Activated CD8-positive, alpha-beta memory T cell treated with anti-CD3 and anti-CD28 coated beads, Interleukin-2, amount 10 ng/mL, durations not matched to agents 7 days and 5 days (primary cell): ENCODE results near the gene ZNF814. TPM values are rescaled to one million over a fixed set of nuclear protein-coding genes. Genes with fewer than 3 reads are reported as not detected.

Source experiments
- ATAC-seq: fragments of 150-1000 bp; cut with Tn5 transposase; one replicate; pipeline ENCODE4 v1.10.0; 2021; ENCODE audit warnings: moderate library complexity
- CTCF ChIA-PET: fragments of 350-600 bp; sonication (Branson Sonifier 250); formaldehyde crosslinking; loops from one replicate; lab custom pipeline; 2021; ENCODE audit warnings: antibody characterized with exemption; lab: Charles Lee
- DNase-seq: peaks from one replicate; pipeline ENCODE4 v3.0.0-alpha.2; 2020
- H3K27ac Mint-ChIP-seq: one replicate; pipeline ENCODE4 v1.8.0; 2021; ENCODE audit warnings: mild to moderate bottlenecking, mixed read lengths
- H3K27me3 Mint-ChIP-seq: one replicate; pipeline ENCODE4 v1.8.0; 2021; ENCODE audit warnings: mixed read lengths
- H3K36me3 Mint-ChIP-seq: one replicate; pipeline ENCODE4 v1.8.0; 2021; ENCODE audit warnings: mild to moderate bottlenecking, mixed read lengths
- H3K4me1 Mint-ChIP-seq: one replicate; pipeline ENCODE4 v1.8.0; 2021; ENCODE audit warnings: mixed read lengths
- H3K4me3 Mint-ChIP-seq: one replicate; pipeline ENCODE4 v1.8.0; 2021; ENCODE audit warnings: mild to moderate bottlenecking, moderate library complexity, mixed read lengths
- H3K9me3 Mint-ChIP-seq: one replicate; pipeline ENCODE4 v1.8.0; 2022; ENCODE audit warnings: low read depth, mixed read lengths
- total RNA-seq, 2 experiments: library from RNA; stranded (reverse); gene quantifications; one replicate each; pipeline ENCODE4 v1.2.3, GENCODE V29; 2021

The ZNF814 gene
- total RNA-seq, 2 experiments from 2014 or later, result 26.7 to 28.1 TPM

DNA sequence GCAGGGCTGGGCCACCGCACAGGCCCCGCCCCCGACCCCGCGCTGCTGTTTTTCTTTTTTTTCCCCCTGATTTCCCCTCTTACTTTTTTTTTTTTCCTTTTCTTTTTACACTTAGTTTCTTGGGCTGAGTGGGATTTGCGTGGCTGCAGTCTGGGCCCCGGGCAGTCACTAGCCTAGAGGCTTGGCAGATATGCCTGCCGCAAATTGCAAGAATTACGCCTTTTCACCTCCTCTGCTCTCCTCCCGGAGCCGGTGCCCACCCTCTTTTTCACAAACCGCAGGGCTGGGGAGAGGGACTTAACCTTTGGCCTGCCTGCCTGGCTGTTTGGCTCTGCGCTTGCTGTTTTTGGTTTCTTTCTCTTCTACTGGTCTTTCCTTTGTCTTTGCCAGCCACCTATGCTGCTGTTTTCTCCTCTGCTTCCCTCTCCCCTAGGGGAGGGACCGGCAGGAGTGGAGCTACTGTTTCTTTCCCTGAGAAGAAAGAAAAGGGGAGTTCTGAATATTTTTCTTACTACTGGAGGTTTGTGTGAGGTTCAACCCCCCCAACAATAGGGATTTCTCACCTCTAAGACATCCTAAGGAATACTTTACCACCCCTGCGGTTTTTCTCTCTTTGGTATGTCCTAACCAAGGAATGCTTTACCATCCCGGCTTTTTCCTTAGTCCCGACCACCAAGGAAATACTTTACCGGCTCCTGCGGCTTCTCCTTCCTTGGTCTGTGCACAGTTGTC lies 85.1 kb downstream of the ZNF814 start:
- CTCF ChIA-PET, result no interaction called here
- H3K36me3 Mint-ChIP-seq, result peaks cover 47% of the 10 kb centered on the region
- no peak for ATAC-seq
- no peaks in the 10 kb centered on the region for H3K27me3 Mint-ChIP-seq
- peak overlapping the region; percentile 20 for H3K27ac Mint-ChIP-seq
- H3K9me3 Mint-ChIP-seq, result no peaks in the 10 kb centered on the region
- DNase-seq, result no peak
- H3K4me3 Mint-ChIP-seq, result peak overlapping the region; percentile 44
- peaks cover 20% of the 10 kb centered on the region for H3K4me1 Mint-ChIP-seq

- H3K4me3 Mint-ChIP-seq, result peak overlapping the region; percentile 44
- peaks cover 43% of the 10 kb centered on the region for H3K36me3 Mint-ChIP-seq
- H3K9me3 Mint-ChIP-seq, result no peaks in the 10 kb centered on the region
- CTCF ChIA-PET, result no interaction called here
- peak overlapping the region; percentile 20 for H3K27ac Mint-ChIP-seq
- peaks cover 26% of the 10 kb centered on the region for H3K4me1 Mint-ChIP-seq
- DNase-seq (no peak), ATAC-seq (no peak)
- no peaks in the 10 kb centered on the region for H3K27me3 Mint-ChIP-seq
Measured at GRCh38 chr19:57803265-57803593, 85.6 kb downstream of the ZNF814 start.

DNA sequence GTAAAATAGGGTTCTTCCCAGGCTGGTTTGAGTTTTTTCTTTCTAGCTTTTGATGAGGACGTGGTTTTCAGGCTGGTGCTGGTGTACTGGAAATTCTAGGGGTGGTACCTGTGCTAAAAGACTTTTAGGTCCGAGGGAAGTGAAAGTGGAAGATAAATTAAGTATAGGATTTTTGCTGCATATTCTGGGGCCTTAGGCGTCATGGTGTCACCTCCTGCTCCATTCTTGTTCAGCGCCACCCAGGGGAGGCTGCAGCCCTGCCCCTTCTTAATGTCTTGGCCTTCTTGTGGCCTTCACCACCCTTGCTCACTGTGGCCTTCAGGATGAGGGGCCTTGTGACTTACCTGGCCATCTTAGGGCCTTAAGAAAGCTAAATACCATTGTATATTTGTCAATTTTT lies 86.6 kb downstream of the ZNF814 start:
- Mint-ChIP-seq H3K27ac (peak overlapping the region; percentile 14), H3K9me3 (no peaks in the 10 kb centered on the region), H3K36me3 (peaks cover 35% of the 10 kb centered on the region), H3K27me3 (no peaks in the 10 kb centered on the region), H3K4me1 (peaks cover 28% of the 10 kb centered on the region), H3K4me3 (no peak overlapping the region)
- CTCF ChIA-PET, result no interaction called here
- no peak for ATAC-seq
- DNase-seq, result no peak

DNA sequence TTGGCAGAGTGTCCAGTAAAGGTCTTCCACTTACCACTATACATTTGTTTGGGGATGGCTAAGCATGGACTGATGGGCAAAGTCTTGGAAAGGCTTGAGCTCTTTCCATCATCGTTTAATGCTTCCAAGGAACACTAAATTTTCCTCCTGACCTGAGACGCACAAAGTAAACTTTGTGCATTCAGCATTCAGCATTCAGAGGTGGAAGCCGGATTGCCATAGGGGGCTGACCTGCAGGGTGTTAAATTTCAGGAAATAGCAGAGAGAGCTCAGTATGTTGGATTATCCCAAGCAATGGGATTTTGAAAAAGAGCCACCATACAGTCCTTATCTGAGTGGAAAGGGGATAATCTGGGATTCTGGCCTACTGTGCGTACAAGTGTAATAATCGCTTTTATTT lies 88.1 kb downstream of the ZNF814 start:
- no peak for ATAC-seq
- Mint-ChIP-seq H3K27ac (no peak overlapping the region), H3K4me1 (peaks cover 27% of the 10 kb centered on the region), H3K27me3 (no peaks in the 10 kb centered on the region), H3K4me3 (no peak overlapping the region), H3K9me3 (no peaks in the 10 kb centered on the region), H3K36me3 (peaks cover 39% of the 10 kb centered on the region)
- DNase-seq, result no peak
- CTCF ChIA-PET, result no interaction called here

Other genes starting within 250 kb of the ZNF814 start
- gene ZSCAN4, start 220.1 kb downstream of the ZNF814 start, total RNA-seq, result not detected
- 10 to 100 TPM; 13.3 to 16.7 TPM for gene ZNF551, start 207.1 kb downstream of the ZNF814 start, total RNA-seq
- gene ZNF154, start 179.8 kb downstream of the ZNF814 start, total RNA-seq, result 1 to 10 TPM; 4.0 to 5.6 TPM
- 10 to 100 TPM; 13.0 to 13.8 TPM for gene ZNF671, start 161.4 kb downstream of the ZNF814 start, total RNA-seq
- 10 to 100 TPM; 15.4 to 18.1 TPM for gene ZNF776, start 142.2 kb downstream of the ZNF814 start, total RNA-seq
- gene ZNF586, start 119.4 kb downstream of the ZNF814 start, total RNA-seq, result 10 to 100 TPM; 20.4 to 23.0 TPM
- 10 to 100 TPM in 1 of 2 experiments, 1 to 10 TPM in 1; 9.7 to 11.1 TPM for gene ZNF552, start 74.1 kb downstream of the ZNF814 start, total RNA-seq
- 10 to 100 TPM; 14.6 to 19.3 TPM for gene ZNF587B, start 58.7 kb downstream of the ZNF814 start, total RNA-seq
- 10 to 100 TPM; 30.8 to 41.2 TPM for gene ZNF587, start 39.2 kb downstream of the ZNF814 start, total RNA-seq
- 10 to 100 TPM; 17.8 to 24.0 TPM for gene ZNF417, start 27.6 kb upstream of the ZNF814 start, total RNA-seq
- gene ZNF418, start 46.4 kb upstream of the ZNF814 start, total RNA-seq, result 1 to 10 TPM; 5.7 to 6.6 TPM
- gene ZNF256, start 58.7 kb upstream of the ZNF814 start, total RNA-seq, result 1 to 10 TPM; 7.6 to 9.3 TPM
- under 1 TPM; 0.33 to 0.88 TPM for gene C19orf18, start 85.5 kb upstream of the ZNF814 start, total RNA-seq
- 10 to 100 TPM; 11.6 to 12.8 TPM for gene ZNF606, start 113.8 kb upstream of the ZNF814 start, total RNA-seq
- not detected for gene ZSCAN1, start 145.0 kb upstream of the ZNF814 start, total RNA-seq
- gene ZNF135, start 170.2 kb upstream of the ZNF814 start, total RNA-seq, result under 1 TPM; 0.49 to 0.76 TPM
- 10 to 100 TPM; 15.9 to 24.8 TPM for gene ZSCAN18, start 209.2 kb upstream of the ZNF814 start, total RNA-seq